Hematopoietic multipotent progenitor cell (in vitro differentiated cells): ENCODE measurements around the gene TGOLN2. TPM values are rescaled to one million over a fixed set of nuclear protein-coding genes. Genes with fewer than 3 reads are reported as not detected.
"Not testable (repeated sequence)": the region's sequence is repeated elsewhere in the genome, so short reads cannot be mapped to it uniquely, and the experiment has no call there.

Experiments used
- DNase-seq, 3 donors: peaks; one replicate each; pipeline ENCODE4 v3.0.0-alpha.2; 2011 to 2015; ENCODE audit warnings: low read depth in 2 of 3, low spot score in 2 of 3
- total RNA-seq: library from RNA; depleted of rRNA; stranded (reverse); fragments of >200 nt; gene quantifications from one replicate; pipeline ENCODE4 v1.2.3, GENCODE V29; 2012

TGOLN2 gene
- total RNA-seq: 59.2 TPM

DNA sequence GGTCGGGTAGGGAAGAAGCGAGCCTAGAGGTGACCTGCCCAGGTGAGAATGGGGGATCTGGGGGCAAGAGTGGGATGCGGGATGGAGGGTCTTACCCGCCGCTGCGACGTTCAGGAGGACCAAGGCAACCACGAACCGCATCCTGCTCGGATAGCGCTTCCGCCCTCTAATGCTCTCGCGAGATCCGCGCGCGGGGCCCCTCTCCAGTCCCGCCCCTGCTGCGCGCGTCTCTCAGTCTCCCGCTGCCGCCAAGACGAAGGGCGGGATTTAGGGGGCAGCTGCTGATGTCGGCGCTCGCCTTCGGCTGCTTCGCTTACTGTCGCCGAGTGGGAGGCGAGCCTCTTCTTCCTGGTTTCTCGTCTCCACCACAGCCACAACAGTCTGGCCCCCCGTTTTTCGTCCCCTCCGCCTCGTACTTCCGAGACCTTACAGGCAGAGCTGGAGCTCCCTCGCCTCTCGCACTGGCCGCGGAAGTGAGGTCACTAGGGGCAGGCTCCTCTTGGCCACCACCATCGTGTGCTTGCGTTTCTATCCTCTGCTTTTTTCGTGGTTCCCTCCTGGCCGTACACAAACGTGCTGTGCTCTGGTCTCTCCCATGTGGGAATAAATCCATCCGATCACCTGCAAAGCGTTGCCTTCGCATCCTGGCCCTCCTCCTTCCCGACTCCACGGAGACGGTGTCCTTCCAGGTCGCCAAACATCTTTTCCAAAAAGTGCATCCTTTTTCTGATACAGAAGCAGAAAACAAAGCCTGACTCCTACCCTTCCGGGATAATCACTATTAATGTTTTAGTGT is at the start of gene TGOLN2:
TGOLN2 (minus strand) TSS at position 168 of the 796 bp plus-strand sequence; CDS start at position 141, 27 bp downstream.
- peak; percentile 79 to 97 (median 94) for DNase-seq

- no peak for DNase-seq
These were observed 49.3 kb upstream of the TGOLN2 start for GRCh38 chr2:85377083-85377482.

DNA sequence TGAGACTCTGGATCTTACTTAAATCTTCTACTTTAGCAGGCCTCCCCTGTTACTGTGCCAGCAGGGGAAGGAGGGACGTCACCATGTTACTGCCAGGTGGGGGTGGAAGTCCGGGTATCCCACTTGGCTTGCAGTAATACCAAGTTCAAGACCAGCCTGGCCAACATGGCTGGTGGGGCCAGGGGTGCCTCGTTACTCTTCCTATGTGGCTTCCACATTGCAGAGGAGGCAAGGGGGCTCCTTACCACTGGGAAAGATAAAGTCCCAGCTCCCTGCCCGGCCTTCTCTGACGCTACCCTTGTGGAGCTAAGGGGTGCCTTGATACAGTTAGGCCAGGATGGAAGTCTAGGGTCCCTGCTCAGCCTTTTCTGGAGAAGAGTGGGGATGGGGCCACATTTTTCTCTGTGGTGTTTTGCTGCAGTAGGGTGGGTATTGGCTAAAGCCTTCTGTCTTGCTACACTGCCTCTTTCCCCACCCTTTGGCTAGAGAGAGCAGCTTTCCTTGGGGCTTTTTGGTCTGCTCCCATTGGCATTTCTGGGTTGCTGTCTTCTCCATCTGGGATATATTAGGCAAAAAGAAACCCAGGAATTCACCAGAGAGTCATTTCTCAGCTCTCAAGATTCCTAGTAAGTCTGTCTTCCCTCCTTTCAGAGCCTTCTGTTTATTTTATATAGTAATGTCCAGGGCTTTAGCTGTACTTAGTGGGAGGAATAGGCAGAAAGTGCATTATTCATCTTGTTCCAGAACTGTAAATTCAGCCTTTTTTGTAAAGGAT is 48.7 kb upstream of the TGOLN2 start:
- no peak for DNase-seq

GRCh38 chr2:85371045-85371444 is 43.3 kb upstream of the TGOLN2 start:
- no peak for DNase-seq

DNA sequence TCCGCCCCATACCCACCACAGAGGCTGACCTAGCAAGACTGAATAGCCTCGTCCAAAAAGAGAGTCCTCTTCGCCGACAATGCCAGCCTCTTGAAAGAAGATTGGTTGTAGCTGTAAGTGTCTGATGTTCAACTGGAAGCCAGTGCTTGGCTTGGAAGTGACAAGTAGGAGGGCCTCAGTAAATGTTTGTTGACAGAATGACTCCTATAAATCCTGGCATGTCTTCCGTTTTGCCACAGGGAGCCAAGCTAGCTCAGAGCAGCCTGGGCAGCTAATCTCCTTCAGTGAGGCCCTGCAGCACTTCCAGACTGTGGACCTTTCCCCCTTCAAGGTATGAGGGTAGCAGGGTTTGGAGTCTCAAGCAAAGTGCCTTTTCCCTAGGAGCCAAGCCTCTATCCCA is 41.7 kb upstream of the TGOLN2 start:
- no peak for DNase-seq

GRCh38 chr2:85368921-85369320 is 41.1 kb upstream of the TGOLN2 start:
- DNase-seq: no peak

- DNase-seq: no peak
These were observed 39.4 kb upstream of the TGOLN2 start for GRCh38 chr2:85367180-85367579.

- not testable (repeated sequence) for DNase-seq
These were observed 35.0 kb upstream of the TGOLN2 start for GRCh38 chr2:85362653-85363387.

- no peak for DNase-seq
These were observed 29.9 kb upstream of the TGOLN2 start for GRCh38 chr2:85357736-85358135.

- no peak for DNase-seq
These were observed 28.4 kb upstream of the TGOLN2 start for GRCh38 chr2:85356186-85356585.

DNA sequence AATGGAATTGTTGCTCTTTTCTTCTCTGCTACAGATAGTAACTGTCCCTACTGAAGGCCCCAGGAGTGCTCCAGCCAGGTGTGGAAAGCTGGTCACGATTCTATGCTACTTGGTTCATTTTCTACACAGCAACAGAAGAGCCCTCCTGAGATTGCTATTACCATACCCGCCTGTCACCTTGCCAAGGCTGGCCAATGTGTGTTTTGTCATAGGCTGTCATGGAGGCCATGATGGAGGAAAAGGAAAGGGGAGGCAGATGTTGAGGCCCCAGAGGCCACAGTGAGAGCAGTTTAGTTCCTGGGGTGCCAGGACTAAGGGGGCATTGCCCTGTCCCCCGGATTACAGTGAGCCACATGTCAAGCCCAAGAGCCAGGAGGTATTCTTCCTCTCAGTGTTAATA is 27.7 kb upstream of the TGOLN2 start:
- DNase-seq: no peak

DNA sequence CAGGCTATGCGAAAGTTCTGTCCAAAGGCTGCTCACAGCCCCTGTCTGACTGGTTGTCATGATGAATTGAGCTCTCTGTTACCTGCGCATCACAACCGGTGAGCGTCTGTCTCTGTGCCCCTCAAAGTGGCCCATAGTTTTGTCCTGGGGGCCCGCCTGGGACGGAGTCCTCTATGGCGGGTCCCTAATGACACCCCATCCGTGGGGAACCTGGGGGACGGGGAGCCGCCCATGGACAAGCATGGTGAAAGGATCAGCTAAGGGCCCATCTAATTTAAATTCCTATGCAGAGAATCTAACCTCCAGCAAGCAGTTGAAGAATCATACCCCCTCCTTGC is 27.3 kb upstream of the TGOLN2 start:
- no peak for DNase-seq

- DNase-seq: peak; percentile 93 to 100 (median 98)
These were observed 26.7 kb upstream of the TGOLN2 start, which contains the start of the genes ELMOD3 and RETSAT for GRCh38 chr2:85354286-85355072. TSS of gene ELMOD3 (plus strand) at chr2:85354769. CDS start at chr2:85357199, 2,430 bp downstream. TSS of gene RETSAT (minus strand) at chr2:85354528. CDS start at chr2:85354507, 21 bp downstream.

DNA sequence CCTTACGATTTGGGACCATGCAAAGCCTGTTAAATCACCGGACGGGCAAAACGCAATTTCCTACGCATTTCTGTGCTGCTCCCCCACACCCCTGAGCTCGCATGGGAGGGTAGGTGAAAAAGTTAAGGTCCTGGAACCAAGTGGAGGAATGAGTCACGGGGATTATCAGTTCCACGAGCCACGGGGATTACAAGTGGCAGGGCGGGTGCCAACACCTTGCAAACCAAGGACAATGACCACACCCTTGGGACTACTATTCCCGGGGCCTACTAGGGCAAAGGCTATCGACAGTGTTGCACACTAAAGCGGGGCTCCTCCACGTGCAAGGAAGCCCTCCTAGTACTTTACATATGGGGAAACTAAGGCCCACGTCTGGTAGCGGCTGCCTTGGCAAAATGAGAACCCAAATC is 26.1 kb upstream of the TGOLN2 start:
- DNase-seq: peak in 1 of 3 donors; percentile 5

DNA sequence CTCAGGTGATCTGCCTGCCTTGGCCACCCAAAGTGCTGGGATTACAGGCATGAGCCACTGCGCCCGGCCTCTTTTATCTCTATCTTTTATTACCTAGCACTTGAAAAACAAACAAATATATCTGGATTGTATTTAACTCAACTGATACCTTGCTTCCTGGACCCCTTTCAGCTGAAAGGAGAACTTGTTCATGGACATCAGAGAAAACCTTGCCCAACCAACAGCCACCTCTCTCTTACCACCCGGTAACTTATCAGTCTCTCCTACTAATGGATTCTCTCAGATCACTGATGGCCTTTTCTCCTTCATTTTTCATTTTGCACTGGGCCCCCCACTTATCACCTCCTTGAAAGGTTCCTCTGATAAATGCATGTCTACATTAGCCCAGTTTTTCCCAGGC is 19.8 kb upstream of the TGOLN2 start:
- DNase-seq: no peak

DNA sequence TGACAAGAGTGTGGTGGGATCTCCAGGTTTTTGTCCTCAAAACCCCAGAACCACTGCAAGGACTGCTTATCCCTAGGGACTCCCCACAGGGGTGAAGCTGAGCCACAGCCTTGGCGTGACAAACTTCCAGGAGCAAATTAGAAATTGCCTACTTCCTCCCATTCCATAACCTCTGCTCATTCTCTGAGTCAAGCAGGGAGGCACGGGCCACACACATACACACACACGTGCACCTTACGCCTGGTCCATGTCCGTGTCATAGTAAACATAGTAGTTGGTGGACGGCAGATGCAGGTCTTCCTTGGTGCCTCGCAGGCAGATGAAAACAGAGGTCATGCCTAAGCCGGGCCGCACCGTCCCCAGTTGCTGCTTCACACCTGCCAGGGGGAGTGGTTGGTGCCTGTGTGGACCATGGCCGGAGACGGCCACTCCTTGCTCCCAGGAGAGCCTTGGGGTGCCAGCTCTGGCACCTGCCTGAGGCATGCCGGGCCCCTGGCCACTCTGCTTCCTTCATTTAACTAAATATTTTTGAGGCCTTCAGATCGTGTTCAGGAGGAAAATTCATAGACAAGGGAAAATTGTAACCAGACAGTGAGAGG is 16.7 kb upstream of the TGOLN2 start:
- DNase-seq: no peak

GRCh38 chr2:85343207-85343895 is 15.6 kb upstream of the TGOLN2 start:
- not testable (repeated sequence) for DNase-seq

- DNase-seq: no peak
These were observed 14.4 kb upstream of the TGOLN2 start for GRCh38 chr2:85342156-85342555.

DNA sequence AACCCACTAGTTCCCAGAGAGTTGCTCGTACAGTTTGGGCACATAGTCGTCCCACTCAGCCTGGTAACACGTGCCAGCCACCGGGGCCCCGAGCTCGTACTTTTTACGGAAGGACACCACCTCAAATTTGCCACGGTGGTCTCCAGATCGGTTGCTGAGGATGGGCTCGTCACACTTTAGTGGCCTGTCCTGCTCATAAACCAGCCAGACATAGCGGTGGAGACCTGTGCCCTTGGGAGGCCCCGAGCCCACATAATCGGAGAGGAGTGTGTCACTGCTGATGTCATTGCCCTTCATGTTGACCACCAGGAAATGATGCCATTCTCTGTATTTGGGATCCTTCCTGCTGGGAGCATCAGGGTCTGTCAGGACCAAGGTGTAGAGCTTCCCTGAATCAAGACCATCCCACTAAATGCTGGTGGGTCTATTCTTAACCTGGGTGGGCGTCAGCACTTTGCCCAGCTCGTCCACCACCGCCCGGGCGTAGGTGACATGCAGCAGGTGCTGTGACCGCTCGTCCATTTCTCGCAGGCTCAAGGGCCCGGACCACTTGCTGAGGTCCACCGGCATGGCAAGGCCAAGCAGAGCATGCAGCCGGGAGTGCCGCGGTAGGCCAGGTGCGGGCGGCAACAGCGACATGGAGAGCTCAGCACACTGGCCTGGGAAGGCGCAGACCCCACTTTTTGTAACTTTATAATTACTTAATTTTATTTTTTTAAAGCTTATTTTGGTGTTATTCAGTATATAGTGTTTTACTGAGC is 13.7 kb upstream of the TGOLN2 start:
- DNase-seq: no peak
